ENCODE data around the gene GNAQ.

The GNAQ gene

GRCh38 chr9:77800924-77801551 lies 230.6 kb downstream of the GNAQ start:
- DNase-seq, result no peak
- Histone ChIP-seq H3K27ac (ENCODE audit: low read length) (no peak overlapping the region; the same call in 1 of the 2 replicates), H2AFZ (ENCODE audit: low read depth, low read length) (no peak overlapping the region), H3K79me2 (ENCODE audit: insufficient read depth, low read length) (peaks cover 42% of the 10 kb centered on the region), H4K20me1 (ENCODE audit: insufficient read depth, low read length) (no peaks in the 10 kb centered on the region; the same call in 1 of the 2 replicates), H3K4me3 (ENCODE audit: low read depth in 1 of 2, low read length in 2 of 2) (no peak overlapping the region), H3K9me3 (ENCODE audit: insufficient read depth, low read length, severe bottlenecking) (no peaks in the 10 kb centered on the region), H3K36me3 (ENCODE audit: insufficient read depth, low read length) (peaks cover 30% of the 10 kb centered on the region), H3K4me2 (ENCODE audit: insufficient read depth, low read length) (no peak overlapping the region), H3K27me3 (ENCODE audit: insufficient read depth, low read length, poor library complexity) (no peaks in the 10 kb centered on the region), H3K4me1 (ENCODE audit: insufficient read depth, low read length) (no peaks in the 10 kb centered on the region), H3K9ac (ENCODE audit: low read depth, low read length) (no peak overlapping the region)
- 0 out of 3 replicates have a peak, but pooled peaks have one; percentile 42 for ATAC-seq (ENCODE audit: insufficient read depth, low read depth)
- no peak for TF ChIP-seq EZH2 (IDR thresholded peaks at IDR 0.05; ENCODE audit: borderline replicate concordance, low read depth, low read length, severe bottlenecking)
- TF ChIP-seq, protein P1, sequence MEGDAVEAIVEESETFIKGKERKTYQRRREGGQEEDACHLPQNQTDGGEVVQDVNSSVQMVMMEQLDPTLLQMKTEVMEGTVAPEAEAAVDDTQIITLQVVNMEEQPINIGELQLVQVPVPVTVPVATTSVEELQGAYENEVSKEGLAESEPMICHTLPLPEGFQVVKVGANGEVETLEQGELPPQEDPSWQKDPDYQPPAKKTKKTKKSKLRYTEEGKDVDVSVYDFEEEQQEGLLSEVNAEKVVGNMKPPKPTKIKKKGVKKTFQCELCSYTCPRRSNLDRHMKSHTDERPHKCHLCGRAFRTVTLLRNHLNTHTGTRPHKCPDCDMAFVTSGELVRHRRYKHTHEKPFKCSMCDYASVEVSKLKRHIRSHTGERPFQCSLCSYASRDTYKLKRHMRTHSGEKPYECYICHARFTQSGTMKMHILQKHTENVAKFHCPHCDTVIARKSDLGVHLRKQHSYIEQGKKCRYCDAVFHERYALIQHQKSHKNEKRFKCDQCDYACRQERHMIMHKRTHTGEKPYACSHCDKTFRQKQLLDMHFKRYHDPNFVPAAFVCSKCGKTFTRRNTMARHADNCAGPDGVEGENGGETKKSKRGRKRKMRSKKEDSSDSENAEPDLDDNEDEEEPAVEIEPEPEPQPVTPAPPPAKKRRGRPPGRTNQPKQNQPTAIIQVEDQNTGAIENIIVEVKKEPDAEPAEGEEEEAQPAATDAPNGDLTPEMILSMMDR (IDR thresholded peaks at IDR 0.05; ENCODE audit: borderline replicate concordance, extremely low read depth, low read length, poor library complexity, severe bottlenecking), result no peak

GRCh38 chr9:77798140-77798539 lies 233.5 kb downstream of the GNAQ start:
- H3K9me3 ChIP-seq (ENCODE audit: insufficient read depth, low read length, severe bottlenecking), result no peaks in the 10 kb centered on the region
- no peak overlapping the region for H3K4me3 ChIP-seq (ENCODE audit: low read depth in 1 of 2, low read length in 2 of 2)
- H4K20me1 ChIP-seq (ENCODE audit: insufficient read depth, low read length), result no peaks in the 10 kb centered on the region
- H3K36me3 ChIP-seq (ENCODE audit: insufficient read depth, low read length), result peaks cover 42% of the 10 kb centered on the region
- no peak overlapping the region for H3K9ac ChIP-seq (ENCODE audit: low read depth, low read length)
- no peak overlapping the region for H3K27ac ChIP-seq (ENCODE audit: low read length)
- H3K4me2 ChIP-seq (ENCODE audit: insufficient read depth, low read length), result no peak overlapping the region
- no peak for ATAC-seq (ENCODE audit: insufficient read depth, low read depth)
- DNase-seq, result no peak
- no peaks in the 10 kb centered on the region for H3K4me1 ChIP-seq (ENCODE audit: insufficient read depth, low read length)
- peaks cover 21% of the 10 kb centered on the region for H3K79me2 ChIP-seq (ENCODE audit: insufficient read depth, low read length)
- no peak overlapping the region for H2AFZ ChIP-seq (ENCODE audit: low read depth, low read length)
- TF ChIP-seq, protein P1 (IDR thresholded peaks at IDR 0.05; ENCODE audit: borderline replicate concordance, extremely low read depth, low read length, poor library complexity, severe bottlenecking), result no peak
- TF ChIP-seq EZH2 (IDR thresholded peaks at IDR 0.05; ENCODE audit: borderline replicate concordance, low read depth, low read length, severe bottlenecking), result no peak
- H3K27me3 ChIP-seq (ENCODE audit: insufficient read depth, low read length, poor library complexity), result no peaks in the 10 kb centered on the region

- ATAC-seq (ENCODE audit: insufficient read depth, low read depth) (no peak), DNase-seq (no peak)
- Histone ChIP-seq H3K36me3 (ENCODE audit: insufficient read depth, low read length) (peaks cover 58% of the 10 kb centered on the region), H3K4me2 (ENCODE audit: insufficient read depth, low read length) (no peak overlapping the region), H3K4me3 (ENCODE audit: low read depth in 1 of 2, low read length in 2 of 2) (no peak overlapping the region), H3K9ac (ENCODE audit: low read depth, low read length) (no peak overlapping the region), H3K9me3 (ENCODE audit: insufficient read depth, low read length, severe bottlenecking) (no peaks in the 10 kb centered on the region), H4K20me1 (ENCODE audit: insufficient read depth, low read length) (no peaks in the 10 kb centered on the region), H3K79me2 (ENCODE audit: insufficient read depth, low read length) (peaks cover 7% of the 10 kb centered on the region; the same call in 1 of the 2 replicates), H3K4me1 (ENCODE audit: insufficient read depth, low read length) (no peaks in the 10 kb centered on the region), H3K27ac (ENCODE audit: low read length) (no peak overlapping the region), H2AFZ (ENCODE audit: low read depth, low read length) (no peak overlapping the region), H3K27me3 (ENCODE audit: insufficient read depth, low read length, poor library complexity) (no peaks in the 10 kb centered on the region)
- no peak for TF ChIP-seq EZH2 (IDR thresholded peaks at IDR 0.05; ENCODE audit: borderline replicate concordance, low read depth, low read length, severe bottlenecking)
- TF ChIP-seq, protein P1 (IDR thresholded peaks at IDR 0.05; ENCODE audit: borderline replicate concordance, extremely low read depth, low read length, poor library complexity, severe bottlenecking), result no peak
Measured at GRCh38 chr9:77794985-77795384, 236.6 kb downstream of the GNAQ start.

Measured in DND-41 (cell line).